Fibroblast of lung (primary cell): ENCODE data around the gene CDC25B.

Experiments
- EZH2 ChIP-seq: IDR thresholded peaks from 2 replicates; pipeline ENCODE4 v1.5.1; 2012; ENCODE audit warnings: low read length, control low read depth, mild to moderate bottlenecking; ENCODE audit errors: missing control alignments
- TF ChIP-seq, protein P1 (sequence below), 2 donors: IDR thresholded peaks in 1 of 2; conservative IDR thresholded peaks in 1 of 2; 1 replicate in 1 of 2; 2 replicates in 1 of 2; pipeline ENCODE4 v1.5.1; 2011 to 2012; ENCODE audit warnings: low read length in 2 of 2, control low read depth in 1 of 2, inconsistent platforms in 1 of 2, low read depth in 1 of 2, mild to moderate bottlenecking in 1 of 2

DNA sequence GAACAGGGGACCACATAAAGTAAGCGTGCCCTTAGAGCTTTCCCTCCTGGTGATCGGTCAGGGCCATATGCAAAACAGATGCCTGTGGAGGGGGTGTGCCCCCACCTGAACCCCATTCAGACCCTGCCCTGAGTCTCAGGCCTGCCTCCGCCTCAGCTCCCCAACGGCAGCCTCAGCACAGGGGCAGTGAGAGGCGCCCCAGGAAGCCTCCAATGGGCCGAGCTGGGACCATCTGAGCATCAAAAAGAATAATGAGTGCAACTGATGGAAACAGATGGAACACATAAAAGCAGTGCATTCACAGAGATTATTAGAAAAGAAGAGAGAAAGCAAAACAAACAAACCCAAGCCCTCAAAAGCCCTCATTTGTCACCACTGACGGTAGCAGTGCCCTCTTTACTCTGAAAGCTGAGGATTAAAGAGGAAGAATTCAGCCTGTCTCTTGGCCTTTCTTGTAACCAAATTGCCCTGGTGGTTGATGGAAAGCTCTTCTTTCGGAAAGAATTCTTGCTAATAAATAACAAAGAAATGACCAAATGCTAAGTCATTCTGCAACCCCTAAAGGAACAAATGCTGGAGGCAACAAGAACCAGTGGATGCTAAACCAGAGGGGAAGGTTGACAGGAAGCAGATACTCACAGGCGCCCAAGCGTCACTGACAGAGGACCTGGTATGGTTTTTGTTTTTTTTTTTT lies 35.3 kb upstream of the CDC25B start:
- TF ChIP-seq, protein P1, sequence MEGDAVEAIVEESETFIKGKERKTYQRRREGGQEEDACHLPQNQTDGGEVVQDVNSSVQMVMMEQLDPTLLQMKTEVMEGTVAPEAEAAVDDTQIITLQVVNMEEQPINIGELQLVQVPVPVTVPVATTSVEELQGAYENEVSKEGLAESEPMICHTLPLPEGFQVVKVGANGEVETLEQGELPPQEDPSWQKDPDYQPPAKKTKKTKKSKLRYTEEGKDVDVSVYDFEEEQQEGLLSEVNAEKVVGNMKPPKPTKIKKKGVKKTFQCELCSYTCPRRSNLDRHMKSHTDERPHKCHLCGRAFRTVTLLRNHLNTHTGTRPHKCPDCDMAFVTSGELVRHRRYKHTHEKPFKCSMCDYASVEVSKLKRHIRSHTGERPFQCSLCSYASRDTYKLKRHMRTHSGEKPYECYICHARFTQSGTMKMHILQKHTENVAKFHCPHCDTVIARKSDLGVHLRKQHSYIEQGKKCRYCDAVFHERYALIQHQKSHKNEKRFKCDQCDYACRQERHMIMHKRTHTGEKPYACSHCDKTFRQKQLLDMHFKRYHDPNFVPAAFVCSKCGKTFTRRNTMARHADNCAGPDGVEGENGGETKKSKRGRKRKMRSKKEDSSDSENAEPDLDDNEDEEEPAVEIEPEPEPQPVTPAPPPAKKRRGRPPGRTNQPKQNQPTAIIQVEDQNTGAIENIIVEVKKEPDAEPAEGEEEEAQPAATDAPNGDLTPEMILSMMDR (conservative IDR thresholded peaks at IDR 0.05 in 1 of 2, IDR thresholded peaks at IDR 0.05 in 1 of 2; ENCODE audit: low read depth in 1 of 2, low read length in 2 of 2): no peak
- TF ChIP-seq EZH2: no peak
